GM12874 (cell line): ENCODE results near the gene AWAT1.
A peak's percentile ranks its signal among the peaks of the same experiment; 100 is the strongest.

Experiments used
- TF ChIP-seq, protein P1 (sequence below): IDR thresholded peaks from 2 replicates; pipeline ENCODE4 v1.5.1; 2011; ENCODE audit warnings: low read depth, mild to moderate bottlenecking, control low read depth, low read length, moderate library complexity; ENCODE audit not compliant: insufficient read depth

AWAT1 gene

GRCh38 chrX:70253377-70254062, 19.1 kb downstream of the AWAT1 start:
- TF ChIP-seq, protein P1, sequence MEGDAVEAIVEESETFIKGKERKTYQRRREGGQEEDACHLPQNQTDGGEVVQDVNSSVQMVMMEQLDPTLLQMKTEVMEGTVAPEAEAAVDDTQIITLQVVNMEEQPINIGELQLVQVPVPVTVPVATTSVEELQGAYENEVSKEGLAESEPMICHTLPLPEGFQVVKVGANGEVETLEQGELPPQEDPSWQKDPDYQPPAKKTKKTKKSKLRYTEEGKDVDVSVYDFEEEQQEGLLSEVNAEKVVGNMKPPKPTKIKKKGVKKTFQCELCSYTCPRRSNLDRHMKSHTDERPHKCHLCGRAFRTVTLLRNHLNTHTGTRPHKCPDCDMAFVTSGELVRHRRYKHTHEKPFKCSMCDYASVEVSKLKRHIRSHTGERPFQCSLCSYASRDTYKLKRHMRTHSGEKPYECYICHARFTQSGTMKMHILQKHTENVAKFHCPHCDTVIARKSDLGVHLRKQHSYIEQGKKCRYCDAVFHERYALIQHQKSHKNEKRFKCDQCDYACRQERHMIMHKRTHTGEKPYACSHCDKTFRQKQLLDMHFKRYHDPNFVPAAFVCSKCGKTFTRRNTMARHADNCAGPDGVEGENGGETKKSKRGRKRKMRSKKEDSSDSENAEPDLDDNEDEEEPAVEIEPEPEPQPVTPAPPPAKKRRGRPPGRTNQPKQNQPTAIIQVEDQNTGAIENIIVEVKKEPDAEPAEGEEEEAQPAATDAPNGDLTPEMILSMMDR = no peak

- TF ChIP-seq, protein P1 = no peak
Measured at GRCh38 chrX:70254063-70254400, 19.6 kb downstream of the AWAT1 start.

- TF ChIP-seq, protein P1 = no peak
Measured at GRCh38 chrX:70254909-70255308, 20.5 kb downstream of the AWAT1 start.

GRCh38 chrX:70255452-70255851, 21.0 kb downstream of the AWAT1 start:
- TF ChIP-seq, protein P1 = no peak

GRCh38 chrX:70257423-70258288, 23.2 kb downstream of the AWAT1 start:
- TF ChIP-seq, protein P1 = no peak

DNA sequence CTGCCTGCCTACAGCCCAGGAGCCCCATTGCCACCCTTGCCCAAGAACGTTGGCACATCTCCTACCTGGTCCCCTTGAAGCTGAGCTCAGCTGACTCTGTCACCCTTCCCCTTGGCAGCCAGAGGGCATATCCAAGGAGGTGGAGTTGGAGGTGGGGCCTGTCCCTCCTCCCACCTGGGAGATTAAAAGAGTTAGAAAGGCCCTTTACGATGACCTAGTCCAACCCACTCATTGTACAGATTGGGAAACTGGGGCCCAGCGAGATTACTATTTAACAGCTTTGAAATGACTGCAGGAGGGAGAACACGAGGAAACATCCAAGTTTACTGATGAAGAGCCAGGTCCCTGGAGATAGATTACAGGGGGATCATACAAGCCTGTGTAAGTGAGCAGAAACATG, 25.6 kb downstream of the AWAT1 start, which contains the start of gene P2RY4:
Gene P2RY4, minus strand, starts transcription at position 101 of the 400 bp plus-strand sequence. CDS start 580 bp downstream, outside the sequence.
- TF ChIP-seq, protein P1 = no peak

DNA sequence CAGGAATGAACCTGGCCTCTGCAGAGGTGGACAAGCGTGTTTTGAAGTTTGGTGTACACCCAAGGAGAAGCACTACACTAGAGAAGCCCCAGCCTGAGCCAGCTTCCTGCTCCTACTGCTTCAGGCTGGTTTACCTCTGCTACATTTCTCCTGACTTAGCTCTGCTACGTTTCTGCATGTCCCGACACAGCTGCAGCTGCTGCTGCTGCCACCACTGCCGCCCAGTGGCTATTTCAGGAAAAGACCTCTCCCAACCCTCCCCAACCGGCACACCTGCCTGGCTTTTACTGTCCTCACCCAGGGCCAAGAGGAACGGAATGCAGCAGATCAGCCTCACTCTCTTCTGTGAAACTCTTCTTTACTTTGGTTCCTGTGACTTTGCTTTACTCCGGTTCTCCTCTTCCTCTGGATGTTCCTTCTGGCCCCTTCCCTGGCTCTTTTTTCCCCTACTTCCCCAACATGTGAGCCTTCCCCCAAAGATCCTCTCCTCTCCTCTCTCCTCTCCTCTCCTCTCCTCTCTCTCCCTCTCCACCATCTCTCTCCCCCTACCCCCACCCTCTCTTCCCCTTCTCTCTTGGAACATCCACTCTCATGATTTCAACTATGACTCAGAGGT, 28.6 kb downstream of the AWAT1 start:
- TF ChIP-seq, protein P1 = peak; percentile 58
